Measurements from ENCODE around the gene TACC2. TPM values are rescaled to one million over a fixed set of nuclear protein-coding genes. Genes with fewer than 3 reads are reported as not detected.

Gene TACC2
- total RNA-seq, 1 experiment from 2014 or later: not detected

DNA sequence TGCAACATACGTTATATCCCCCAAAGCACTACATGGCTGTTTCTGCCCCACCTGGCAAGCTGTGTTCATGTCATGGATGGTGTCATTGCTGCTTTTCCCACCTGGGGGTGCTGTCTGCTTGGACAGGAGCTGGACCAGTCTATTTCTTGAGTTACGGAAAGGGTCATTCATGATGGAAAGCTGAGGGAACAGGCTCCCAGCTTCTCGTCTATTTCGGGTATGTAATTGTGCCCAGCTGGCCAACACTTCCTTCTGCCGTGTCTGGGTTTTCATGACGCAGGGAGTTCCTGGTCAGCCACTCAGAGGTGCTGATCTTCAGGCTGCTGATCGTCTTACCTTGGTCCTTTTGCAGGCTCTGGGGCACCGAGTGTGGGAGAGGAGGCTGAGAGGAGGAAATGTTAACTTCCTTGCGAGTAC is 290.8 kb downstream of the TACC2 start:
- H3K4me2 ChIP-seq (ENCODE audit: low read depth, low read length, poor library complexity, severe bottlenecking): no peak overlapping the region
- H3K9ac ChIP-seq (ENCODE audit: low read length): no peak overlapping the region
- H3K79me2 ChIP-seq (ENCODE audit: low read length): no peaks in the 10 kb centered on the region
- H2AFZ ChIP-seq (ENCODE audit: low read length): no peak overlapping the region
- no peak overlapping the region for H3K27ac ChIP-seq (ENCODE audit: low read length)
- H3K9me3 ChIP-seq (ENCODE audit: low read length): no peaks in the 10 kb centered on the region
- H3K4me3 ChIP-seq (ENCODE audit: low read length): no peak overlapping the region
- H3K36me3 ChIP-seq (ENCODE audit: insufficient read depth, low read length): no peaks in the 10 kb centered on the region
- H3K9me2 ChIP-seq (replicated peaks; ENCODE audit: insufficient read depth, low read length): no peaks in the 10 kb centered on the region
- DNase-seq: peak; percentile 74
- no peaks in the 10 kb centered on the region for H4K20me1 ChIP-seq (ENCODE audit: insufficient read depth, low read depth, low read length)
- H3K4me1 ChIP-seq (ENCODE audit: low read length): no peaks in the 10 kb centered on the region
- H3K27me3 ChIP-seq (ENCODE audit: low read length): no peaks in the 10 kb centered on the region

DNA sequence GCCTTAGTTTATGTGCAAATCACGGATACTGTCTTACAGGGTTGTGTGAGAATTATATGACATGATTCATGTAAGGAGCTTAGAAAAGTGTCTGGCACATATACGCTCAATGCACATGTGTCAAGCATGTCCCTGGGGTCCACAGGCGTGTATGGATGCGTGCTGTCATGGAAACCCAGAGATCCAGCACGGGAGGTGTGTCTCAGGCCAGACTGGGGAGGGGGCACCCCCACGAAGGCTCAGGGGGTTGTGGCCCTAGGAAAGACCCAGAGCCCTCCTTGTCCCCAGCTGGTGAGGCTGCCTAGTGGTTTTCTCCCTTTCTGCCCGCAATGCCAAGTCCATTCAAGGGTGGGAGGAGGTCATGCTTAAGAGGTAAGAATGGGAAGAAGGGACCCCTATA is 291.2 kb downstream of the TACC2 start:
- H3K9me3 ChIP-seq (ENCODE audit: low read length): no peaks in the 10 kb centered on the region
- H4K20me1 ChIP-seq (ENCODE audit: insufficient read depth, low read depth, low read length): no peaks in the 10 kb centered on the region
- no peak overlapping the region for H3K9ac ChIP-seq (ENCODE audit: low read length)
- no peak overlapping the region for H2AFZ ChIP-seq (ENCODE audit: low read length)
- H3K27ac ChIP-seq (ENCODE audit: low read length): no peak overlapping the region
- no peaks in the 10 kb centered on the region for H3K79me2 ChIP-seq (ENCODE audit: low read length)
- no peaks in the 10 kb centered on the region for H3K27me3 ChIP-seq (ENCODE audit: low read length)
- H3K9me2 ChIP-seq (replicated peaks; ENCODE audit: insufficient read depth, low read length): no peaks in the 10 kb centered on the region
- no peak overlapping the region for H3K4me2 ChIP-seq (ENCODE audit: low read depth, low read length, poor library complexity, severe bottlenecking)
- no peak overlapping the region for H3K4me3 ChIP-seq (ENCODE audit: low read length)
- no peaks in the 10 kb centered on the region for H3K4me1 ChIP-seq (ENCODE audit: low read length)
- DNase-seq: no peak
- H3K36me3 ChIP-seq (ENCODE audit: insufficient read depth, low read length): no peaks in the 10 kb centered on the region

DNA sequence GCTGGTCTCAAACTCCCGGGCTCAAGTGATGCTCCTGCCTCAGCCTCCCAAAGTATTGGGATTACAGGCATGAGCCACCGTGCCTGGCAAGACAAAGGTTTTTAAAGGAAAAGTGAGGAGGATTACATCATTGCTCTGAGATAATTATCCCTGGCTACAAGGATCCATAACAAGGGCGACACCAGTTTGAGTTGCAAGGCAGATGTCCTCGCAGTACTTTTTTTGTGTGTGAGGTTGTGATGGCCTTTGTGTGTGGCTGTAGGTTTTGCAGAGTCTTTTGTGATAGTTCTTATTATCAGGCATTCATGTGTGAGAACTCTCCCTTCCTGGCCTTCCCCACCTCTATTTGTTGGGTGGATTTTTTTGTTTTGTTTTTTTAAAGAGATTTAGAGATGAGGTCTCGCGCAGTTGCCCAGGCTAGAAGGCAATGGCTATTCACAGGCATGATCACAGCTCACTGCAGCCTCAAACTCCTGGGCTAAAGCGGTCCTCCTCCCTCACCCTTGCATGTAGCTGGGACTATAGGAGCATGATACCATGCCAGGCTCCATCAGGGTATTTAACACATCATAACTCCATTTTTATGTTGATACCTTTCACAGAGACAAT is 292.2 kb downstream of the TACC2 start:
- no peak for DNase-seq
- Histone ChIP-seq H2AFZ (ENCODE audit: low read length) (no peak overlapping the region), H4K20me1 (ENCODE audit: insufficient read depth, low read depth, low read length) (no peaks in the 10 kb centered on the region), H3K9me2 (replicated peaks; ENCODE audit: insufficient read depth, low read length) (no peaks in the 10 kb centered on the region), H3K4me3 (ENCODE audit: low read length) (no peak overlapping the region), H3K9ac (ENCODE audit: low read length) (no peak overlapping the region), H3K4me2 (ENCODE audit: low read depth, low read length, poor library complexity, severe bottlenecking) (no peak overlapping the region), H3K36me3 (ENCODE audit: insufficient read depth, low read length) (no peaks in the 10 kb centered on the region), H3K9me3 (ENCODE audit: low read length) (no peaks in the 10 kb centered on the region), H3K4me1 (ENCODE audit: low read length) (no peaks in the 10 kb centered on the region), H3K79me2 (ENCODE audit: low read length) (no peaks in the 10 kb centered on the region), H3K27ac (ENCODE audit: low read length) (no peak overlapping the region), H3K27me3 (ENCODE audit: low read length) (no peaks in the 10 kb centered on the region)

DNA sequence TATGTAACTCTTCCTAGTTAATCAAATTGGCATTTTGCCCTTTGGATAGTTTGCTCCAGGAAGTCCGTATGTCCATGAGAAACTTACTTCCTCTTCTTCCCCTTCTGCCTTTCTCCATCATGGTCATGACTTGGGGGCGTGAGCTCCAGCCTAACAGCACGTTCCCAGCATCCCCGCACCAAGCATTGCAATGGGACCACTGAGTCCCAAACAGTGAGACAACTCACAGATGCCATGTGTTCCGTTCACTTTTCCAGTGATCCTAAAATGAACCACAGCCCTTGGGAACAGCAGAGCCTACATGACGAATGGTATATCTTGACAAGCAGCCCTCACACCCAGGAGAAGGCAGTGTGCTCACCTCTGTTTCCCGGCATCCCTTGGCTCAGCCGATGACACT is 292.8 kb downstream of the TACC2 start:
- H4K20me1 ChIP-seq (ENCODE audit: insufficient read depth, low read depth, low read length): no peaks in the 10 kb centered on the region

DNA sequence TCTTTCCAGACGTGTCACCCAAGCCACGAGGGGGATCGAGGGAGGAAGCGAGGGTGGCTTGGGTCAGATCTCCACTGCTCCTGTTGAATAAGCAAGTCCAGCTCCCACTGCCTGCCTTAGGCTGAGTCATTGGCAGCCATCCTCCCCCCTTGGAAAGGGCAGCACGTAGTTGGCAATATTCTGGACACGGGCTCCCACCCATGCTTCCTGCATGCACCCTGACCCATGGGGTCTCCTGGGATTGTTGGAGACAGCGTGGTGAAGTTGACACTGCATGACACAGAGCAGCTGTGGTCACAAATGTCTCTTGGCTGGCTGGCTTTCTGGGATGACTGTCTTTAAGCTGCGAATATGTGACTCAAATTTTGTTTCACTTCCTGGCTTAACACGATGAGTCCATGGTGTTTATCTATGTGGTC is 293.3 kb downstream of the TACC2 start:
- H4K20me1 ChIP-seq (ENCODE audit: insufficient read depth, low read depth, low read length): no peaks in the 10 kb centered on the region
- H3K79me2 ChIP-seq (ENCODE audit: low read length): no peaks in the 10 kb centered on the region
- H3K9me2 ChIP-seq (replicated peaks; ENCODE audit: insufficient read depth, low read length): no peaks in the 10 kb centered on the region
- no peaks in the 10 kb centered on the region for H3K9me3 ChIP-seq (ENCODE audit: low read length)
- no peak overlapping the region for H3K27ac ChIP-seq (ENCODE audit: low read length)
- no peak overlapping the region for H3K4me2 ChIP-seq (ENCODE audit: low read depth, low read length, poor library complexity, severe bottlenecking)
- H3K4me3 ChIP-seq (ENCODE audit: low read length): no peak overlapping the region
- no peaks in the 10 kb centered on the region for H3K4me1 ChIP-seq (ENCODE audit: low read length)
- no peak for DNase-seq
- no peak overlapping the region for H2AFZ ChIP-seq (ENCODE audit: low read length)
- H3K9ac ChIP-seq (ENCODE audit: low read length): no peak overlapping the region
- H3K27me3 ChIP-seq (ENCODE audit: low read length): no peaks in the 10 kb centered on the region
- no peaks in the 10 kb centered on the region for H3K36me3 ChIP-seq (ENCODE audit: insufficient read depth, low read length)

More for the DNA sequence above, 292.8 kb downstream of the TACC2 start:
- Histone ChIP-seq H3K36me3 (ENCODE audit: insufficient read depth, low read length) (no peaks in the 10 kb centered on the region), H3K79me2 (ENCODE audit: low read length) (no peaks in the 10 kb centered on the region), H3K4me1 (ENCODE audit: low read length) (no peaks in the 10 kb centered on the region), H3K9ac (ENCODE audit: low read length) (no peak overlapping the region), H3K9me2 (replicated peaks; ENCODE audit: insufficient read depth, low read length) (no peaks in the 10 kb centered on the region), H3K9me3 (ENCODE audit: low read length) (no peaks in the 10 kb centered on the region), H3K27ac (ENCODE audit: low read length) (no peak overlapping the region), H3K27me3 (ENCODE audit: low read length) (no peaks in the 10 kb centered on the region), H2AFZ (ENCODE audit: low read length) (no peak overlapping the region), H3K4me2 (ENCODE audit: low read depth, low read length, poor library complexity, severe bottlenecking) (no peak overlapping the region), H3K4me3 (ENCODE audit: low read length) (no peak overlapping the region)
- no peak for DNase-seq

DNA sequence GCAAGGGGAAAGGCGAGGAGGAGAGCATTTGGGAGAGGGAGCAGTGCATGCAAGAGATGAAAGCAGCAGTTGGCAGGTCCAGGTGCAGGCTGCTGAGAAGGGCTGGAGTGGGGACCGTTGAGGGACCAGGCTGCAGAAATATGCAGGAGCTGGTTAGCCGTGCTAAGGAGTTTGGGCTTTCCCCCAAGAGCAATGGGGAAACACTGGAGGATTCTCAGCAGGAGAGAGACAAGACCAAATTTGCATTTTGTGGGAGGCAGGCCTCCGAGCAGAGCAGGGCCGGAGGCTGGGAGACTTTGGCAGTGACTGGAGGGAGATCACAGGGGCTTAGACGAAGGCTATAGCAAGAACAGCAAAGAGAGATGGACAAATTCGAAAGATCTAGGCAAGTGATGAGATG is 293.9 kb downstream of the TACC2 start:
- no peaks in the 10 kb centered on the region for H3K27me3 ChIP-seq (ENCODE audit: low read length)
- H3K4me3 ChIP-seq (ENCODE audit: low read length): no peak overlapping the region
- no peak for DNase-seq
- no peak overlapping the region for H3K27ac ChIP-seq (ENCODE audit: low read length)
- no peaks in the 10 kb centered on the region for H3K79me2 ChIP-seq (ENCODE audit: low read length)
- no peaks in the 10 kb centered on the region for H3K9me2 ChIP-seq (replicated peaks; ENCODE audit: insufficient read depth, low read length)
- no peak overlapping the region for H3K9ac ChIP-seq (ENCODE audit: low read length)
- no peaks in the 10 kb centered on the region for H4K20me1 ChIP-seq (ENCODE audit: insufficient read depth, low read depth, low read length)
- no peaks in the 10 kb centered on the region for H3K9me3 ChIP-seq (ENCODE audit: low read length)
- no peak overlapping the region for H2AFZ ChIP-seq (ENCODE audit: low read length)
- H3K4me1 ChIP-seq (ENCODE audit: low read length): no peaks in the 10 kb centered on the region
- H3K4me2 ChIP-seq (ENCODE audit: low read depth, low read length, poor library complexity, severe bottlenecking): no peak overlapping the region
- no peaks in the 10 kb centered on the region for H3K36me3 ChIP-seq (ENCODE audit: insufficient read depth, low read length)

DNA sequence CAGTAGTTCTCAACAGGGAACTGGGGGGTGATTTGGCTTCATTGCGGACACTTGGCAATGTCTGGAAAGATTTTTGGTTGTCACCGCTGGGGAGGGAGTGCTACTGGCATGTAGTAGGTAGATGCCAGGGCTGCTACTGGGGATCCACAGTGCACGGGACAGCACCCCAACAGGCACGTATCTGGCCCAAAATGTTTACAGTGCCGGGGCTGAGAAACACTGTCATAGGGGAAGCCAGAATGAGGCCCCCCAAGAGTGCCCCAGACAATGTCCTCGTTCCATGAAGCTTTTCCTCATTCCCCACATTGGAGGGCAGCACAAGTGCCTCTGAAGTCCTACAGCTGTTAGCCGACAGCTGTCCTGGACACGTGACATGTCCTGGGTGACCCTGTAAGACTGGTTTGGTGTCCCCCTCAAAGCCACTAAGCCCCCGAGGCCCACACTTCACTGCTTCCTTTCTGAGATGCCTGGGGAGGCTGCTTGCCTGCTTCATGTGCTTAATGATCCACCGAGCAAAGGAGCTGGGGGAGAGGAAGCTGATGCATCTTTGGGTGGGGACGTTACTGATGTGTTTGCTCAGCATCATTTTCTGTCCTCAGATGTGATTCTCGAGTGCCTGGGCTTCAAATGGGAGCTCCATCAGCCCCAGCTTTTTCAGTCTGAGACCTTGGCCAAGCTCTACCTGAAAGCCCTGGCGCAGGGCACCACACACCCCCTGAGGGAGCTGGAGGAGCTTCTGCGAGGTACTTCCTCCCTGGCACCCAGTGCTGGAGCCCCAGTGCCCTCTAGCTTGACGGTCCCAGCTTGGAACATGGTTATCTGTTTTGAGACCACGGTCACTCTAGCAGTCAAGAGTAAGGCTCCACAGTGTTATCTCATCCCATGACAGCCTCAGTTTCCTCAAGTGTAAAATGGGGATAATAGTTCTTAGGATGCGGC is 296.8 kb downstream of the TACC2 start:
- Histone ChIP-seq H4K20me1 (ENCODE audit: insufficient read depth, low read depth, low read length) (no peaks in the 10 kb centered on the region), H3K9me3 (ENCODE audit: low read length) (no peaks in the 10 kb centered on the region), H3K9ac (ENCODE audit: low read length) (no peak overlapping the region), H3K36me3 (ENCODE audit: insufficient read depth, low read length) (no peaks in the 10 kb centered on the region), H3K9me2 (replicated peaks; ENCODE audit: insufficient read depth, low read length) (no peaks in the 10 kb centered on the region), H3K79me2 (ENCODE audit: low read length) (no peaks in the 10 kb centered on the region), H3K4me1 (ENCODE audit: low read length) (no peaks in the 10 kb centered on the region), H3K27me3 (ENCODE audit: low read length) (no peaks in the 10 kb centered on the region), H3K4me3 (ENCODE audit: low read length) (no peak overlapping the region), H3K4me2 (ENCODE audit: low read depth, low read length, poor library complexity, severe bottlenecking) (no peak overlapping the region), H2AFZ (ENCODE audit: low read length) (no peak overlapping the region), H3K27ac (ENCODE audit: low read length) (no peak overlapping the region)
- no peak for DNase-seq

DNA sequence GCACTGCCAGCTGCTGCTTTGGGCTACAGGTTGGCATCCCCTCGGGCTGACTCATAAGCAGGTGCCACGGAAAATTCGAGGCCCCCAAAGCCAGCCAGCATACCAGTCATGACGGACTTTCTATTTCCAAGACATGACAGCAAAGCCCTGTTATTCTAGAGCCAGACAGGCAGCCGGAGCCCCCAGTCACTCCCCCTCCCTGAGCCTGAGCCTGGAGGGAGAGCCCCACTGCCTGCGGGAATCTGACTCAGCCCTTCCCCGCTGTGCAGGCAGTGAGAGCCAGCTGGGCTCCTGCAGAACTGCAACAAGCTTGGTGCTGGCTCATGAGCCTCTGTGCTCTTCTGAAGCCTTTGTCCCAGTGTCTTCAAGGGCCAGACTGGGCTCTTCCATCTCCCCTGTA is 297.9 kb downstream of the TACC2 start:
- H3K27me3 ChIP-seq (ENCODE audit: low read length): no peaks in the 10 kb centered on the region
- no peaks in the 10 kb centered on the region for H3K9me2 ChIP-seq (replicated peaks; ENCODE audit: insufficient read depth, low read length)
- no peak overlapping the region for H3K4me2 ChIP-seq (ENCODE audit: low read depth, low read length, poor library complexity, severe bottlenecking)
- H2AFZ ChIP-seq (ENCODE audit: low read length): no peak overlapping the region
- no peaks in the 10 kb centered on the region for H4K20me1 ChIP-seq (ENCODE audit: insufficient read depth, low read depth, low read length)
- H3K27ac ChIP-seq (ENCODE audit: low read length): no peak overlapping the region
- no peak overlapping the region for H3K4me3 ChIP-seq (ENCODE audit: low read length)
- no peak overlapping the region for H3K9ac ChIP-seq (ENCODE audit: low read length)
- no peaks in the 10 kb centered on the region for H3K4me1 ChIP-seq (ENCODE audit: low read length)
- no peaks in the 10 kb centered on the region for H3K9me3 ChIP-seq (ENCODE audit: low read length)
- DNase-seq: no peak
- no peaks in the 10 kb centered on the region for H3K36me3 ChIP-seq (ENCODE audit: insufficient read depth, low read length)
- no peaks in the 10 kb centered on the region for H3K79me2 ChIP-seq (ENCODE audit: low read length)
